GM23338 (cell line): ENCODE data around the gene BDH1. TPM values are rescaled to one million over a fixed set of nuclear protein-coding genes. Genes with fewer than 3 reads are reported as not detected.

Experiments
- ATAC-seq: fragments of 200-7000 bp; cut with Tn5 transposase; 3 replicates; pipeline ENCODE4 v1.9.1; 2020
- DNase-seq: peaks from one replicate; pipeline ENCODE4 v3.0.0-alpha.2; 2015; ENCODE audit warnings: low spot score
- H2AFZ ChIP-seq: fragments of 200-600 bp; sonication (generic); 2 replicates; pipeline ENCODE4 v1.8.0; 2016; ENCODE audit warnings: antibody characterized with exemption, mild to moderate bottlenecking, moderate library complexity
- H3F3A ChIP-seq: fragments of 200-600 bp; sonication (generic); replicated peaks from 2 replicates; pipeline ENCODE4 v1.8.0; 2017; ENCODE audit warnings: antibody characterized with exemption, mixed run types, low read depth
- H3K27ac ChIP-seq: fragments of 200-600 bp; sonication (generic); 2 replicates; pipeline ENCODE4 v1.6.1; 2016; ENCODE audit warnings: low read depth
- H3K27me3 ChIP-seq: fragments of 200-600 bp; sonication (generic); 2 replicates; pipeline ENCODE4 v1.8.0; 2016; ENCODE audit warnings: mild to moderate bottlenecking, mixed run types, moderate library complexity; ENCODE audit not compliant: insufficient read depth
- H3K36me3 ChIP-seq: fragments of 200-600 bp; sonication (generic); 2 replicates; pipeline ENCODE4 v1.8.0; 2016; ENCODE audit warnings: mild to moderate bottlenecking; ENCODE audit not compliant: insufficient read depth
- H3K4me1 ChIP-seq: fragments of 200-600 bp; sonication (generic); 2 replicates; pipeline ENCODE4 v1.8.0; 2016; ENCODE audit warnings: mild to moderate bottlenecking, moderate library complexity; ENCODE audit not compliant: insufficient read depth
- H3K4me2 ChIP-seq: fragments of 200-600 bp; sonication (generic); 2 replicates; pipeline ENCODE4 v1.7.1; 2017; ENCODE audit warnings: mixed run types
- H3K4me3 ChIP-seq: fragments of 200-600 bp; sonication (generic); 2 replicates; pipeline ENCODE4 v1.6.1; 2016; ENCODE audit warnings: mixed run types
- H3K79me2 ChIP-seq: fragments of 200-600 bp; sonication (generic); replicated peaks from 2 replicates; pipeline ENCODE4 v1.8.0; 2017; ENCODE audit warnings: mild to moderate bottlenecking; ENCODE audit not compliant: insufficient read depth
- H3K9me2 ChIP-seq: fragments of 200-600 bp; sonication (generic); 2 replicates; pipeline ENCODE4 v1.8.0; 2017; ENCODE audit not compliant: insufficient read depth
- H4K20me1 ChIP-seq: fragments of 200-600 bp; sonication (generic); replicated peaks from 2 replicates; pipeline ENCODE4 v1.8.0; 2017; ENCODE audit warnings: mild to moderate bottlenecking; ENCODE audit not compliant: insufficient read depth
- H3K27ac Mint-ChIP-seq: 2 replicates; pipeline ENCODE4 v1.8.0; 2020; ENCODE audit warnings: inconsistent platforms, mild to moderate bottlenecking, moderate library complexity, mixed read lengths
- H3K27me3 Mint-ChIP-seq: 3 replicates; pipeline ENCODE4 v1.8.0; 2022; ENCODE audit warnings: low read depth, mild to moderate bottlenecking, moderate library complexity, mixed read lengths, inconsistent platforms; ENCODE audit not compliant: insufficient read depth, poor library complexity
- H3K36me3 Mint-ChIP-seq: 3 replicates; pipeline ENCODE4 v1.8.0; 2021; ENCODE audit warnings: low read depth, mild to moderate bottlenecking, inconsistent platforms, moderate library complexity, mixed read lengths
- H3K4me1 Mint-ChIP-seq: 3 replicates; pipeline ENCODE4 v1.8.0; 2020; ENCODE audit warnings: mild to moderate bottlenecking, inconsistent platforms, mixed read lengths
- H3K4me3 Mint-ChIP-seq: 3 replicates; pipeline ENCODE4 v1.8.0; 2021; ENCODE audit warnings: moderate library complexity, mild to moderate bottlenecking, inconsistent platforms, mixed read lengths
- H3K9me3 Mint-ChIP-seq: 3 replicates; pipeline ENCODE4 v1.8.0; 2020; ENCODE audit warnings: moderate library complexity, mild to moderate bottlenecking, inconsistent platforms, mixed read lengths
- ETS1 ChIP-seq: IDR thresholded peaks from 2 replicates; pipeline ENCODE4 v1.6.1; 2016; ENCODE audit warnings: antibody characterized with exemption
- REST ChIP-seq: IDR thresholded peaks from one replicate; pipeline ENCODE4 v1.6.1; 2018; ENCODE audit warnings: antibody characterized with exemption; ENCODE audit not compliant: unreplicated experiment
- STAT1 ChIP-seq: IDR thresholded peaks from one replicate; pipeline ENCODE4 v1.6.1; 2016; ENCODE audit warnings: antibody characterized with exemption; ENCODE audit not compliant: unreplicated experiment
- ZNF114 ChIP-seq: fragments of 250-450 bp; sonication (Bioruptor Pico); IDR thresholded peaks from 2 replicates; pipeline ENCODE4 v1.5.0; 2020; ENCODE audit warnings: mild to moderate bottlenecking, moderate library complexity
- polyA plus RNA-seq: library from polyadenylated mRNA; unstranded; fragments of >200 nt; fragmentation: Nextera tagmentation; extraction: Ambion mirVana; gene quantifications from 2 replicates; pipeline ENCODE4 v1.2.1, GENCODE V29; 2016
- total RNA-seq: library from RNA; depleted of rRNA; stranded (reverse); fragments of >200 nt; shearing (Covaris generic); gene quantifications from 2 replicates; pipeline ENCODE4 v1.2.3, GENCODE V29; 2014

Gene BDH1
- total and polyA plus RNA-seq, 2 experiments from 2014 or later, result 18.1 to 19.3 TPM

- peaks cover 5% of the 10 kb centered on the region for H3K27me3 Mint-ChIP-seq
- no peak overlapping the region for H3K4me3 ChIP-seq
- H3K27me3 ChIP-seq, result no peaks in the 10 kb centered on the region
- H4K20me1 ChIP-seq, result no peaks in the 10 kb centered on the region
- H3K4me1 Mint-ChIP-seq, result peaks cover 9% of the 10 kb centered on the region; the same call in 2 of the 3 replicates
- H3K9me3 Mint-ChIP-seq, result peaks cover 6% of the 10 kb centered on the region; the same call in 2 of the 3 replicates
- no peak overlapping the region for H3K27ac Mint-ChIP-seq
- H3K27ac ChIP-seq, result no peak overlapping the region
- TF ChIP-seq ETS1 (no peak), STAT1 (no peak)
- H3K9me2 ChIP-seq, result 0 out of 2 replicates have a peak, but pooled peaks cover 2% of the 10 kb centered on the region
- peaks cover 2% of the 10 kb centered on the region; the same call in 2 of the 3 replicates for H3K36me3 Mint-ChIP-seq
- H3K79me2 ChIP-seq, result no peaks in the 10 kb centered on the region
- no peak overlapping the region for H3K4me3 Mint-ChIP-seq
- H3K4me2 ChIP-seq, result no peak overlapping the region
- H3K36me3 ChIP-seq, result no peaks in the 10 kb centered on the region
- DNase-seq, result no peak
- no peak for ATAC-seq
- no peak overlapping the region for H2AFZ ChIP-seq
- peaks cover 7% of the 10 kb centered on the region; the same call in 1 of the 2 replicates for H3K4me1 ChIP-seq
- H3F3A ChIP-seq, result no peaks in the 10 kb centered on the region
Measured at GRCh38 chr3:197493049-197493448, 62.7 kb downstream of the BDH1 start.

- H3K9me3 Mint-ChIP-seq, result no peaks in the 10 kb centered on the region
- 0 out of 2 replicates have a peak, but pooled peaks cover 2% of the 10 kb centered on the region for H3K9me2 ChIP-seq
- H3K27ac Mint-ChIP-seq, result no peak overlapping the region
- no peak overlapping the region for H3K4me2 ChIP-seq
- H3K27me3 Mint-ChIP-seq, result peaks cover 3% of the 10 kb centered on the region
- H3K36me3 ChIP-seq, result no peaks in the 10 kb centered on the region
- no peak for TF ChIP-seq ZNF114 (CRISPR knock-in tag)
- no peak for TF ChIP-seq REST
- no peak overlapping the region for H3K4me3 ChIP-seq
- peaks cover 9% of the 10 kb centered on the region; the same call in 2 of the 3 replicates for H3K4me1 Mint-ChIP-seq
- peak overlapping the region; percentile 83 for H2AFZ ChIP-seq
- H3K4me3 Mint-ChIP-seq, result no peak overlapping the region
- H3K27me3 ChIP-seq, result no peaks in the 10 kb centered on the region
- ATAC-seq (no peak; the same call in 2 of the 3 replicates), DNase-seq (no peak)
- no peaks in the 10 kb centered on the region for H3F3A ChIP-seq
- no peaks in the 10 kb centered on the region for H3K36me3 Mint-ChIP-seq
- H3K27ac ChIP-seq, result no peak overlapping the region
- no peaks in the 10 kb centered on the region for H4K20me1 ChIP-seq
- peaks cover 7% of the 10 kb centered on the region; the same call in 1 of the 2 replicates for H3K4me1 ChIP-seq
- no peaks in the 10 kb centered on the region for H3K79me2 ChIP-seq
Measured at GRCh38 chr3:197491923-197492664, 63.7 kb downstream of the BDH1 start.
